Endothelial cell (in vitro differentiated cells): ENCODE results near the gene CXXC4. TPM values are rescaled to one million over a fixed set of nuclear protein-coding genes. Genes with fewer than 3 reads are reported as not detected.

ENCODE experiments used
- DNase-seq: peaks from one replicate; pipeline ENCODE4 v3.0.0; 2021; ENCODE audit warnings: low spot score
- H3K27ac Mint-ChIP-seq: one replicate; pipeline ENCODE4 v1.8.0; 2021; ENCODE audit warnings: mixed read lengths, inconsistent platforms; ENCODE audit not compliant: unreplicated experiment
- H3K27me3 Mint-ChIP-seq: one replicate; pipeline ENCODE4 v1.8.0; 2021; ENCODE audit warnings: mild to moderate bottlenecking, moderate library complexity, mixed read lengths, inconsistent platforms; ENCODE audit not compliant: unreplicated experiment
- H3K36me3 Mint-ChIP-seq: one replicate; pipeline ENCODE4 v1.8.0; 2021; ENCODE audit warnings: mild to moderate bottlenecking, low read depth, mixed read lengths, inconsistent platforms; ENCODE audit not compliant: unreplicated experiment
- H3K4me1 Mint-ChIP-seq: one replicate; pipeline ENCODE4 v1.8.0; 2021; ENCODE audit warnings: mild to moderate bottlenecking, mixed read lengths, inconsistent platforms; ENCODE audit not compliant: unreplicated experiment
- H3K4me3 Mint-ChIP-seq: one replicate; pipeline ENCODE4 v1.8.0; 2021; ENCODE audit warnings: mild to moderate bottlenecking, mixed read lengths, inconsistent platforms; ENCODE audit not compliant: unreplicated experiment
- H3K9me3 Mint-ChIP-seq: one replicate; pipeline ENCODE4 v1.8.0; 2021; ENCODE audit warnings: mixed read lengths, inconsistent platforms; ENCODE audit not compliant: unreplicated experiment
- CTCF ChIP-seq: fragments of 200-600 bp; sonication (generic); IDR thresholded peaks from one replicate; pipeline ENCODE4 v1.5.0; 2021; ENCODE audit warnings: antibody characterized with exemption; ENCODE audit not compliant: unreplicated experiment
- total RNA-seq: library from RNA; stranded (reverse); fragmentation: NEBNext Ultra II Directional; extraction: Animal tissue kit (Norgen Biotek cat#: 25700); gene quantifications from one replicate; pipeline ENCODE4 v1.2.1, GENCODE V29; 2021; ENCODE audit not compliant: unreplicated experiment

The CXXC4 gene
- total RNA-seq, 1 donor from 2014 or later, result 1.6 TPM

- H3K4me3 Mint-ChIP-seq, result no peak overlapping the region
- H3K27me3 Mint-ChIP-seq, result no peaks in the 10 kb centered on the region
- no peaks in the 10 kb centered on the region for H3K36me3 Mint-ChIP-seq
- H3K4me1 Mint-ChIP-seq, result no peaks in the 10 kb centered on the region
- no peaks in the 10 kb centered on the region for H3K9me3 Mint-ChIP-seq
- no peak for DNase-seq
- H3K27ac Mint-ChIP-seq, result no peak overlapping the region
- no peak for TF ChIP-seq CTCF
Measured at GRCh38 chr4:104449537-104449936, 45.2 kb downstream of the CXXC4 start.

- peaks cover 4% of the 10 kb centered on the region for H3K4me1 Mint-ChIP-seq
- H3K27ac Mint-ChIP-seq, result no peak overlapping the region
- no peaks in the 10 kb centered on the region for H3K27me3 Mint-ChIP-seq
- no peak overlapping the region for H3K4me3 Mint-ChIP-seq
- H3K36me3 Mint-ChIP-seq, result no peaks in the 10 kb centered on the region
- no peaks in the 10 kb centered on the region for H3K9me3 Mint-ChIP-seq
- no peak for DNase-seq
- no peak for TF ChIP-seq CTCF
Measured at GRCh38 chr4:104447294-104447693, 47.4 kb downstream of the CXXC4 start.

DNA sequence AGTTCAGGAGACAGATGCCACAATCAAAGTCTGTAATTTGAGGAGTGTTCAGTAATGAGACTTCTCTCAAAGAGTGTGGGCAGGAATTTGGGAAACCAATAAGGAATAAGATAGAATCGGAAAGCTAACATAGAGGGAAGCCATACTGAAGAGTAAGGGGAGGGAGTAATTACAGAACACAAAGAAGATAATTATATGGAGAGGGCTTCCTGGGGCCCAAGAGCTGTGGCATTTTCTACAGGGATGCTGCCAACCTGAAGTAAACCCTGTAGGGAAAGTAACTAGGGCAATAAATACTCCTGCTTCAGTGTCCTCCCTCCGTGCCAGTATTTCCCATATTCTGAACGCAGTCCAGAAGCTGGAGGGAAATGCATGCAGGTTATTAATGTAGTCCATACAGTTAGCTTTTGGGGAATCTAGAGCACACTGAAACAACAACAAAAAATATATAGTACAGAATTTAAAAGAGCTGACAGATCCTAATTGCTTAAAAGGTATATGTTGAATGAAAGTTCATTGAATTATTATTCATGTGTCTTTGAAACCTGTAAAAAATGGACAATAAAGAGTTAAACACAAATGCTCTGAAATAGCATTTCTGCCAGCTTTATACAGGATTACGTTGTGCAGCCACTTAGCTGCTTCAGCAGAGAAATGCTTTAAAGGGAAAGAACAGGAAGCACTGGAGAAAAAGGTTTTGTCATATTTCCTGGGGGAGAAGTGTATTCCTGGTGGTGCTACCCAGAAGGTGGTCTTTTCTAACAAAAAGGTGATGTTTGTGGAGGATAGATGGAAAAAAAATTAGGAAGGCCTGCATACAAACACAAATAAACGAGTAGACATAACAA is 48.0 kb downstream of the CXXC4 start:
- peaks cover 4% of the 10 kb centered on the region for H3K4me1 Mint-ChIP-seq
- TF ChIP-seq CTCF, result no peak
- no peak overlapping the region for H3K4me3 Mint-ChIP-seq
- H3K36me3 Mint-ChIP-seq, result no peaks in the 10 kb centered on the region
- no peaks in the 10 kb centered on the region for H3K27me3 Mint-ChIP-seq
- H3K9me3 Mint-ChIP-seq, result no peaks in the 10 kb centered on the region
- no peak for DNase-seq
- H3K27ac Mint-ChIP-seq, result no peak overlapping the region

DNA sequence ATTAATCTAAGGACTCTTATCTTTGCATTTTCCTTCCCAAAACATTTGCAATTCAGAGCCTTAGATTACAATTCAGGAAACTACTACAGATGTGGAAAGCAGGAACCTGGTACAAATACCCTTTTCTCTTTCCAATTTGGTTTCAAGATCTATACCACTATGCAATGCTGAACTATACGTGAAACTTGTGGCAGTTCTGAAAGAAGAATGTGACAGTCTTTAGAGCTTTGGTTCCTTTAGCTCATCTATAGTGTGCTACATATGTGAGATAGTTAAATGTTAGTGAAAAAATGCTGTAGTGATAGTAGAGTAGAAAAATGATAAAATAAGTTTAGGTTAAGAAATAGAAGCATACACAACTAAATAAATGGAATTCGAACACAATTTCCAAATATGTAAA is 50.0 kb downstream of the CXXC4 start:
- Mint-ChIP-seq H3K27ac (no peak overlapping the region), H3K9me3 (no peaks in the 10 kb centered on the region), H3K36me3 (no peaks in the 10 kb centered on the region), H3K4me3 (no peak overlapping the region), H3K4me1 (peaks cover 4% of the 10 kb centered on the region), H3K27me3 (no peaks in the 10 kb centered on the region)
- no peak for DNase-seq
- no peak for TF ChIP-seq CTCF

GRCh38 chr4:104436542-104436941 is 58.2 kb downstream of the CXXC4 start:
- no peak overlapping the region for H3K4me3 Mint-ChIP-seq
- H3K4me1 Mint-ChIP-seq, result no peaks in the 10 kb centered on the region
- no peak for DNase-seq
- H3K27ac Mint-ChIP-seq, result no peak overlapping the region
- H3K9me3 Mint-ChIP-seq, result no peaks in the 10 kb centered on the region
- H3K27me3 Mint-ChIP-seq, result no peaks in the 10 kb centered on the region
- TF ChIP-seq CTCF, result no peak
- no peaks in the 10 kb centered on the region for H3K36me3 Mint-ChIP-seq
